Bronchial epithelial cell (primary cell): ENCODE results near the gene TM9SF1. TPM values are rescaled to one million over a fixed set of nuclear protein-coding genes. Genes with fewer than 3 reads are reported as not detected.

ENCODE experiments used
- DNase-seq: peaks from one replicate; pipeline ENCODE4 v3.0.0-alpha.2; 2010; ENCODE audit warnings: low read depth
- FAIRE-seq: peaks from 2 replicates; lab custom pipeline; 2011; peaks lifted over from hg19 to GRCh38; lab: Jason Lieb, UNC
- H3K27me3 ChIP-seq: 2 replicates; pipeline ENCODE4 v1.5.1; 2011; ENCODE audit warnings: low read length; ENCODE audit not compliant: control insufficient read depth, insufficient read depth
- H3K36me3 ChIP-seq: 2 replicates; pipeline ENCODE4 v1.5.1; 2011; ENCODE audit warnings: low read length; ENCODE audit not compliant: control insufficient read depth, insufficient read depth
- H3K4me3 ChIP-seq: 2 replicates; pipeline ENCODE4 v1.5.1; 2011; ENCODE audit warnings: mild to moderate bottlenecking, low read depth, low read length, control low read depth
- CTCF ChIP-seq: IDR thresholded peaks from 2 replicates; pipeline ENCODE4 v1.5.1; 2011; ENCODE audit warnings: mild to moderate bottlenecking, moderate library complexity, low read length, control low read depth, inconsistent platforms; ENCODE audit not compliant: insufficient read depth, severe bottlenecking
- total RNA-seq: library from RNA; depleted of rRNA; stranded (reverse); fragments of >200 nt; gene quantifications from 2 replicates; pipeline ENCODE4 v1.2.1, GENCODE V29; 2014

Gene TM9SF1
- total RNA-seq, 1 donor from 2014 or later: 67.9 TPM

GRCh38 chr14:24160850-24161804 lies 34.1 kb downstream of the TM9SF1 start, which contains the start of gene IRF9:
IRF9 (plus strand) TSS chr14:24161265; CDS start chr14:24162145, 880 bp downstream.
- H3K27me3 ChIP-seq: no peaks in the 10 kb centered on the region
- peaks cover 47% of the 10 kb centered on the region for H3K36me3 ChIP-seq
- FAIRE-seq: no peak
- TF ChIP-seq CTCF: peak; percentile 96
- peak within 1 kb of the TSS; percentile 73 for H3K4me3 ChIP-seq
- DNase-seq: peak; percentile 86

DNA sequence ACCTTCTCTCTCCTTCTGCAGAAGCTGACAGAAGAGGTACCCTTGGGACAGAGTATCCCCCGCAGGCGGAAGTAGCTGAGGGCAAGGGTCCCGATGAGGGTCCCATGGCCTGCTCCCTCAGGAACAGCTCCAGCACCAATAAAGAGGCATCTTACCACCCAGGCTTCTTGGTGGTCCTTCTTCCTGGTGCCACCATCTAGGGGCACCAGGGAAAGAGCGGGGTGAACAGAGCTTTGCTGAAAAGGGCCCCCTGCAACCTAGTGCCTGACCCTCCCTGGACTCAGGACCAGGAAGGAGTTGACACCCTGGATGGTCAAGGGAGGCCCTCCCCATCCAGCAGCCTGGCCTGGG lies 34.8 kb downstream of the TM9SF1 start:
- DNase-seq (no peak), FAIRE-seq (no peak)
- TF ChIP-seq CTCF: no peak
- no peak overlapping the region for H3K4me3 ChIP-seq
- H3K36me3 ChIP-seq: peaks cover 48% of the 10 kb centered on the region
- H3K27me3 ChIP-seq: no peaks in the 10 kb centered on the region

DNA sequence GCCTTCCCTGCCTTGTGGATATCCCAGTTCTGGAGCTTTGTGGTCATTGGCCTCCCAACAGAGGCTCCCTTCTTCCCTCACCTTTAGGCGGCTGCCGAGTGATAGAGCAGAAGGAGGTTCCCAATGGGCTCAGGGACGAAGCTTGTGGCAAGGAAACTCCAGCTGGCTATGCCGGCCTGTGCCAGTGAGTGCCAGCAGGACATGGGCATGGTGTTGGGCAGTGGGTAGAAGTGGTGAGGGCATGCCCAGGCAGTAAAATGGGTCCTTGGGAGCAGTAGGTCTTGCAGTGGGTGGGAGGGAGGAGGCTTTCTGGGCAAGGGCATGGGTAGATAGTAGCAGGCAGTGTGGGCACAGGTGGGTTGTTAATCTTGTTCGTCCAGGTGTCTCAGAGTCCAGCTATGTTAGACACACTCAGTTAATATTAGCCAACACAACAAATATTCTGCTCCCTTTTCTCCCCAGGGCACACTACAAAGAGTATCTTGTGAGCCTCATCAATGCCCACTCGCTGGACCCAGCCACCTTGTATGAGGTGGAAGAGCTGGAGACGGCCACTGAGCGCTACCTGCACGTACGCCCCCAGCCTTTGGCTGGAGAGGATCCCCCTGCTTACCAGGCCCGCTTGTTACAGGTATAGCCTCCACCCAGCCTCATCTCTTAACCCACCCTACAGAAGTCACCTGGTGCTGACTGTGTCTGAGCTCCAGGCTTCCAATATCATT lies 35.3 kb downstream of the TM9SF1 start:
- no peaks in the 10 kb centered on the region for H3K27me3 ChIP-seq
- peaks cover 49% of the 10 kb centered on the region for H3K36me3 ChIP-seq
- no peak for TF ChIP-seq CTCF
- no peak for DNase-seq
- no peak for FAIRE-seq
- no peak overlapping the region for H3K4me3 ChIP-seq

- H3K4me3 ChIP-seq: no peak overlapping the region
- FAIRE-seq (no peak), DNase-seq (no peak)
- no peaks in the 10 kb centered on the region for H3K27me3 ChIP-seq
- peaks cover 38% of the 10 kb centered on the region for H3K36me3 ChIP-seq
- no peak for TF ChIP-seq CTCF
These were observed 37.9 kb downstream of the TM9SF1 start for GRCh38 chr14:24157331-24157730.

DNA sequence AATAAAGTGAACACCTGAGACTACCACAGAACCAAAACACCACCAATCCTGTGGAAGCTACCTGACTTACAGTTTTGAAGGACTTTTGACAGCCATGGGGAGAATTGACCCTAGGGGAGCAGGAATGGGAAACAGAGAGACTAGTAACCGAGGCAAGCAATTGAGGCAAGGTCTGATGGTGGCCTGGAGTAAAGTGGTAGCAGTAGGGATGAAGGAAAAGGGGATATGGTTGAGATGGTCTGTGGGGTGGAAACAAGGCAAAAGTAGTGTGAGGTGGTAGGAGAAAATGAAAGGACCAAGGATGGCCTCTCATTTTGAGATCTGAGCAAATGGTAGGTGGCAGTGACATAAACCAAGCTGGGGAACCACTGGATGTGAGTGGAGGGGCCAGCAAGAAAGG lies 38.4 kb downstream of the TM9SF1 start:
- H3K36me3 ChIP-seq: peaks cover 39% of the 10 kb centered on the region
- no peak overlapping the region for H3K4me3 ChIP-seq
- DNase-seq (no peak), FAIRE-seq (no peak)
- H3K27me3 ChIP-seq: no peaks in the 10 kb centered on the region
- TF ChIP-seq CTCF: no peak
